ENCODE measurements around the gene GRAPL.
"Not testable (repeated sequence)": the region's sequence is repeated elsewhere in the genome, so short reads cannot be mapped to it uniquely, and the experiment has no call there.

GRAPL gene

DNA sequence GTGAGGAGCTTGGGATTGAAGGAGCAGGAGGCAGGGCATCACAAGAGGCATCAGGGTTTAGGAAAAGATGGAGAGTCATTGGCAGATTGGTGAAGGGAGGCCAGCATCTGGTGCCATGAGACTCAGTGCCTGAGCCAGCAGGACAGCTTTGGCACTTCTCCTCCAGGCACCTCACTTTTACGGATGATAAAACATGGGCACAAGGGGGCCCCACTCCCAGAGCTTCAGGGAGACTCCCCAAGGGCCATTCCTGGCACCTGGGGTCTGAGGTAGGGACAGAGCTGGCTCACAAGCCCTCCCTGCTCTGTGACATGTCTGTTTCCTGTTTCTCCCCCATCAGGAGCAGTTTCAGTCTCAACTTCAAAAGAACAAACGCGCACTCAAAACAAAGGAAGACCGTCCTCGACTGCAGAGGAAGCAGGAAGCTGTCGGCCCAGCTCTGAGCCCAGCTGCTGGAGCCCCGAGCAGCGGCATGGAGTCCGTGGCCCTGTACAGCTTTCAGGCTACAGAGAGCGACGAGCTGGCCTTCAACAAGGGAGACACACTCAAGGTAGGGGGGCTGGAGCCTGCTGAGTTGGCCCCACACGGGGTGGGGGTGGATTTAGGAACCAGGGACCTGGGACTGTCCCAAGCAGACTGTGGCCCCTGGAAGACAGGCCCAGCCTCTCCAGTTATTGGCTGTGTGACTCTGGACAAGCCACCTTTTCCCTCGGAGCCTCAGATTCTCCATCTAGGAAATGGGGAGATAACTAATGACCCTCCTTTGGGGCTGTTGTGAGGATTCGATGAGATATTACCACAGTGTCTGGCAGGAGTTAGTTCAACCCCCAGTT is at the start of gene GRAPL:
GRAPL (plus strand) TSS at position 442 of the 833 bp plus-strand sequence; CDS start at position 473, 31 bp downstream.
- H3K36me3 Mint-ChIP-seq (ENCODE audit: insufficient read depth); H3K27me3 Mint-ChIP-seq; DNase-seq (ENCODE audit: low spot score in 2 of 2); H3K4me1 Mint-ChIP-seq; H3K4me3 Mint-ChIP-seq; H3K9me3 Mint-ChIP-seq; H3K27ac Mint-ChIP-seq (ENCODE audit: low read depth): not testable (repeated sequence)
- peak; percentile 95 for ATAC-seq (replicated peaks; ENCODE audit: extremely low read depth, poor library complexity, severe bottlenecking)

DNA sequence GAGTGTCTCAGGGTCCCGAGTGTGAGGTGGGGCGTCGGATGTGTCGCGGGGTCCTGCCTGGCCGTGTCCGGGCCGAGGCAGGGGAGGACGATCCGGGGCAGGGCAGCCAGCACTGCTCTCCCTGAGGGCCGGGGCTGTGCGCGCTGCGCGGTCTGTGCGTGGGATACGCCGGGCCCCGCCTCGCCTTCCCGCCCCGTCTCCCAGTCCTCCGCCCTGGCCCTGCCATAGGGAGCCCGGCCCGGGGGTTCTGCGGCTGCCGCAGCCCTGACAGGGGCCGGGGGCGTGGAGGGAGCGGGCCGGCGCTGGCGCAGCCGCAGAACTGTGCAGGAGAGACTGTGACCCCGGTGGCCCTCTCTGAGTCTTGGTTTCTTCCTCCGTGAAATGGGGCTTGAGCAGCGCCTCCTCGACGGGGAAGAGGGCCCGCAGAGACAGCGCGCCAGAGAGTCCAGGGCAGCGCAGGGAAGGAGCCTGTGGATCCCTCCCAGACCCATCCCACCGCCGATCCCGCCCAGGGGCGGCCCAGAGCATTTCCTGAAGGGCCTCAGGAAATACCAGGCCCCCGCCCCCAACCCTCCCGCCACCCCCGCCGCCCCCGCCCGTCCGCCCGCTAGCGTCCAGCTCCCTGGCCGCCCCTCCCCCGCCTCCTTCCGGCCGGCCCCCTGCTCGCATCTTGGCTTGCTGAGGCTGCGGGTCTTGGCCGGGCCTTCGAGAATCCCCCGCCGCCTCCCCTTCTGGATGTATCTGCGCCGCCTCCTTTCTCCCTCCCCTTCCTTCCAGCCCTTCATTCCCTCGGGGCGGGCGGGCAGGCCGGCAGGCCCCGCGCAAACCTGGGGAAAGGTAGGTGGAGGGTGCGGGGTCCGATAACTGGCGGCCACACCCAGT is 38.3 kb upstream of the GRAPL start:
- not testable (repeated sequence) for ATAC-seq (replicated peaks; ENCODE audit: extremely low read depth, poor library complexity, severe bottlenecking); H3K4me3 Mint-ChIP-seq; DNase-seq (ENCODE audit: low spot score in 2 of 2); H3K36me3 Mint-ChIP-seq (ENCODE audit: insufficient read depth); H3K27me3 Mint-ChIP-seq; H3K27ac Mint-ChIP-seq (ENCODE audit: low read depth); H3K4me1 Mint-ChIP-seq; H3K9me3 Mint-ChIP-seq

DNA sequence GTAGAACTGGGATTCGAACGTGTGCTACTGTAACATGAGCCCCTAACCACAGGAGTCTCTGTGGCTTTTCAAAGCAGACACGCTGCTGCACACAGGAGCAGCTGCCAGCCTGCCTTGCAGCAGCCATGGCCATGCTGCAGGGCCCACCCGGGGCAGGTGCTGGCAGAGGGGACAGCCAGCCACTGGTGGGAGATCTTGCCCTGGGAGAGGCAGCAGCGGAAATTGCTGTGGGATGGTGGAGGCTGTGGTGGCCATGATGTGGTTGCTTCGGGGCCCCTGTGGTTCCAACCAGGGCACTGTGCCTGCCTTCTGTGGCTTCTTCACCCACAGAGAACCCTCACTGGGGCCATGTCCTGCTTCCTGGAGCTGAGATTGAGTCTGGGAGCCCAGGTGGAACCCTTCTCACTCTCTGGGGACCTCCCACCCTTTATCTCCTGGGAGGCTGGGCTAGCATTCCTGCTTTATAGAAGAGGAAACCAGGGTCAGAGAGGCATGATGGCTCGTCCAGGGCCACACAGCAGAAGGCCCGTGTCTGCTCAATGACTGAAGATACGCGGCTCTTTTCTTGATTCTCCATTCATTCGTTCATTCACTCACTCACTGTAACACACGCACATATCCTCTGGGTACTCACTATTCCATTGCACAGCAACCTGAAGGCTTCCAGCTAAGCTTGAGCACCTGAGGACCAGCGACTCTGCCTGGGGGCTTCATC is 37.2 kb upstream of the GRAPL start:
- peak; percentile 76 for ATAC-seq (replicated peaks; ENCODE audit: extremely low read depth, poor library complexity, severe bottlenecking)
- H3K27me3 Mint-ChIP-seq = not testable (repeated sequence)

DNA sequence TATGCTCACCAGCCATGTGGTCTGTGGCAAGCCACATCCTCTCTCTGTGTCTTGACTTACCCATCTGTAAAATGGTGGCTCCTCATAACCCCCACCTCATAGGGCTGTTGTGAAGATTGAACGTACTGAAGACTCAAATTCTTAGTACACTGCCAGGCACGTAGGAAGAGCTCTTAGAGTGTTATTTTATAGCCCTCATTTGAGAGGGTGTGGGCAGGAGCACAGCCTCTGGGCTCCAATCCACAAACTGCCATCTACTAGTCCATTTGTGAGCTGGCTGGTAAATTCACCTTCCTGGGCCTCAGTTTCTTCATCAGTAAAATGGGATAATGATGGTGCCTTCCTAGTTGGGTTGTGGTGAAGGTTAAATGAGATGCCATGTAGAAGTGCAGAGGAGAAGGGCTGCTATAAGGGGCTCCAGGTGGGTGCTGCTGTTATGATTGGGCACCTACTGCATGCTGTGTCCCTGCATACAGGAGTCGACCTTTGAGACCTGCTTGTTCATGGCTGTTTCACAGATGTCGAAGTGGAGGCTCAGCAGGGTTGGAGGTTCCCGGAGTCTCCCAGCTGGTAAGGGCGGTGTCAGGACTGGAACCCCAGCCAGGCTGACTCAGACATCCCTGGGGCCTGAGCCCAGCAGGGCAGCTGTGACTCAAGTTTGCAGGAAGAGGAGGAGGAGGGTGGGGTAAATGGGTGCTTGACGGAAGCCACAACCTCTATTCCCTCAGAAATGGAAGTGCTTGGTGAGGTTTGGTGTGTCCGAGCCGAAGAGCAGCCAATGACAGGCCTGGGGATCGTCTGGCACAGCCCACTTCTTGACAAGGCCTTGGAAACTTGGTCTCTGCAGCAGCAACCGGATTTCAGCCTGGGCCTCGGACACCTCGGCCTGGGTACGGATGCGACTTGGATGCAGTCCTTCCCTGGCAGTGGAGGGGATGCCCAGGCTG is 34.4 kb upstream of the GRAPL start:
- H3K27me3 Mint-ChIP-seq; DNase-seq (ENCODE audit: low spot score in 2 of 2); H3K4me3 Mint-ChIP-seq: not testable (repeated sequence)

More for the DNA sequence above, 37.2 kb upstream of the GRAPL start:
- not testable (repeated sequence) for H3K27ac Mint-ChIP-seq (ENCODE audit: low read depth); DNase-seq (ENCODE audit: low spot score in 2 of 2); H3K4me1 Mint-ChIP-seq; H3K9me3 Mint-ChIP-seq; H3K36me3 Mint-ChIP-seq (ENCODE audit: insufficient read depth); H3K4me3 Mint-ChIP-seq

DNA sequence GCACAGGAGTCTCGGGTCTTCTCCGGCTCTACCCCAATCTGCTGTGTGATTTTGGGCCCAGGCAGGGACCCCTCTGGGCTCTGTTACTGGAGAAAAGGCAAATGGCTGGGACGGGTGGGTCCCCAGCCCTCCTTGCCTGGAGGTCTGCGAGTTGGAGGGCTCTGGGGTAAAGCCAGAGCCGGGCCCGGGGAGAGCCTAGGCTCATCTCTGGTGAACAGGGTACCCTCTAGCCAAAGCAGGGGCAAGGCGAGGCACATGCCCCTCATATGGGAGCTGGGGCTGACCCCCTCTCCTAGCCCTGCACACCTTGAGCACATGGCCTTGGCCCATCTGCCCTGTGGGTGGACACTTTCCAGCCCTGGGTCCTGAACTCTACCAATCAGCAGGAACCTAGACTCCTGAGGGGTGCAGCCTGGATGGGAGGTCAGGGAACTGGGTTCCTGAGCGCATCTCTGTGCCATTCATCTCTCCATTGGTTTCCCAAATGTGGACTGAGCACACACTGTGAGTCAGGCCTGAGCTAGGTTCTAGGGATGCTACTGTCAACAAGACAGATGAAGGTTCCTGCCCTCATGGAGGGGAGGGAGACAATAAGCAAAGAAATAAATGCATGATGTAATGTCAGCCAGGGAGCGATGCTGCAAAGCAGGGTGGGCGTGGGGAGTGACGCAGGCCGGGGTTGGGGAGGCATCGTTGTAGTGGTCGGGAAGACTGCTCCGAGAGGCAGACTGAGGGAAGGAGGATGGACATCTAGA is 33.5 kb upstream of the GRAPL start:
- not testable (repeated sequence) for DNase-seq (ENCODE audit: low spot score in 2 of 2); H3K27ac Mint-ChIP-seq (ENCODE audit: low read depth); H3K4me1 Mint-ChIP-seq; H3K9me3 Mint-ChIP-seq; H3K27me3 Mint-ChIP-seq; H3K36me3 Mint-ChIP-seq (ENCODE audit: insufficient read depth); ATAC-seq (replicated peaks; ENCODE audit: extremely low read depth, poor library complexity, severe bottlenecking); H3K4me3 Mint-ChIP-seq

More for the DNA sequence above, 34.4 kb upstream of the GRAPL start:
- H3K4me1 Mint-ChIP-seq; H3K36me3 Mint-ChIP-seq (ENCODE audit: insufficient read depth); H3K27ac Mint-ChIP-seq (ENCODE audit: low read depth); ATAC-seq (replicated peaks; ENCODE audit: extremely low read depth, poor library complexity, severe bottlenecking); H3K9me3 Mint-ChIP-seq: not testable (repeated sequence)

DNA sequence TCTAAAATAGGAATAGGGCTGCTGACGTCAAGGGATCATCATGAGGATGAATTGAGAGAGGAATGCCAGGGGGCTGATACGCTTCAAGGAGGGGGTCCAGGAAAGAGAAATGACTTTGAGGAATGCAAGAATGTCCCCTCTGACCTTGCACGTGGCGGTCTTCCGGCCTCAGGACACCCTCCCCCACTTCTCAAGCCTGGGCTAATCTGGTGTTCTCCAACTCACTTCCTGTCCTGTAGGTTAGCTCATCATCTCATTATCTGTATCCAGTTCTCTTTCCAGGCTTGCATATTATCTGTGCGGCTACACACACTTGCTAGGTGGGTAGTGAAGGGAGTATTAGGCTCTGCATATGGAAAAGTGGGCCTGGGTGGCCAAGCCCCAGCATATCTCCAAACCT is 18.9 kb upstream of the GRAPL start:
- not testable (repeated sequence) for H3K27ac Mint-ChIP-seq (ENCODE audit: low read depth); ATAC-seq (replicated peaks; ENCODE audit: extremely low read depth, poor library complexity, severe bottlenecking); H3K9me3 Mint-ChIP-seq; H3K4me3 Mint-ChIP-seq; H3K4me1 Mint-ChIP-seq; H3K27me3 Mint-ChIP-seq; H3K36me3 Mint-ChIP-seq (ENCODE audit: insufficient read depth); DNase-seq (ENCODE audit: low spot score in 2 of 2)

DNA sequence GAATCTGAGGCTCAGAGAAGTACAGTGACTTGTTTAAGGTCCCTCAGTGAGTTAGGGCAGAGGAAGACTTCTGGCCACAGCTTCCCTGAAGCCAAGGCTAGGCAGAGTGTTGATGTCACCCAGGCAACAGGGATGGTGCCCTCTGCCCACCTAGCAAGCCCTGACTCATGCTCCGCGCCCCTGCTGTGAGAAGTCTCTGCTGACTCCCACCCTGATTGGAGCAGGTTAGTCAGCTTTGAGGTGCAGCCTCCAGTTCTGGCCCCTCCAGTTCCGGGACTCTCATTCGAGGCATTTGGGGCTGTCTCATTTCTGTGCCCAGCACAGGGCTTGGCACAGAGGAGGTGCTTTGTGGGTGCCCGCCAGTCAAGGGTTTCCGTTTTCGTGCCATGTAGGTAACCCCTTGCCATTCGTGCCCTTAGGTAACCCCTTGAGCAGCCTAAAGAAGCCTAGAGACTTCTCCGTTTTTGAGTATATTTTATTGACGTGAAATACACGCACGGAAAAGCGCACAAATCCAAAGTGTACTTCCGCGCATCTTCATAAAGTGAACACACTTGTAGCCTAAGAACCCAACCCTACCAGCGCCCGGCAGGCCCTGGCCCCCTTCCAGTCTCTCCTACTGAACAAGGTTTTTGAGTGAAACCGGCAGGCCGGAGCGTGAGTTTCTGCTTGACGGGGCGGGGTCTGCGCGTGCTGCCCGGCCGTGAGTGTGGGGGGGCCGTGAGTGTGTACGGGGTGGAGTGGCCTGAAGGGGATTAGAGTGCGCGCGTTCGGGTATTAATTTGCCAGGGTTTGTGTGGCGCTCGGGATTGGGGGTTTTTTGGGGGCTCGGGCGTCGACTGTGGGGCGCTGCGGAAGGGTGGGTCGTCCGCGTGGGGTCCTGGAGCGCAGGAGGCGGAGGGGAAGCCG is 16.9 kb upstream of the GRAPL start:
- ATAC-seq (replicated peaks; ENCODE audit: extremely low read depth, poor library complexity, severe bottlenecking) = peak; percentile 84
- H3K36me3 Mint-ChIP-seq (ENCODE audit: insufficient read depth); H3K4me3 Mint-ChIP-seq; H3K27me3 Mint-ChIP-seq; H3K4me1 Mint-ChIP-seq; H3K27ac Mint-ChIP-seq (ENCODE audit: low read depth); H3K9me3 Mint-ChIP-seq; DNase-seq (ENCODE audit: low spot score in 2 of 2): not testable (repeated sequence)

DNA sequence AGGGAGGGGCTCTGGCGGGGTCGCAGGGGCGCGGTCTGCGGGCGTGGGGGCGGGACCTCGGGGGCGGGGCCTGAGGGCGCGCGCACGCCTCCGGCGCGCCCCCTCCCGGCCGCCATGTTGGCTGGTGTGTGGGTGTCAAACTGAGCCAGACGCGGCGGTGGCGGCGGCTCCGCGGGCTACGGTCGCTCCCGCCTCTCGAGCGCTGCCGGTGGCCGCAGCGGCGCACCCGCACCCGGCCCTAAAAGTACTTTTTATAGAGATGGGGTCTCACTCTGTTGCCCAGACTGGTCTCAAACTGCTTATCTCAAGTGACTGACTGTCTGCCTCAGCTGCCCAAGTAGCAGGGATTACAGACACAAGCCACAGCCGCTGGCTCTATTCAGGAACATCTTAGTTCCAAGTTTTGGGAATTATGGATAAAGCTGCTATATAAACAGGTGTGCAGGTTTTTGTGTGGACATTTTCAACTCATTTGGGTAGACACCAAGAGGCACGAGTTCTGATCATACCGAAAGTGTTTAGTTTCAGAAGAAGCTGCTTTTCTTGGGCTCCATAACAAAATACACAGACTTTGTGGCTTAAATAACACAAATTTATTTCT is 16.2 kb upstream of the GRAPL start:
- not testable (repeated sequence) for H3K9me3 Mint-ChIP-seq; H3K27ac Mint-ChIP-seq (ENCODE audit: low read depth); H3K27me3 Mint-ChIP-seq; H3K4me1 Mint-ChIP-seq; H3K36me3 Mint-ChIP-seq (ENCODE audit: insufficient read depth)
- ATAC-seq (replicated peaks; ENCODE audit: extremely low read depth, poor library complexity, severe bottlenecking) (peak; percentile 55), DNase-seq (ENCODE audit: low spot score in 2 of 2) (peak; percentile 38 to 57)
- H3K4me3 Mint-ChIP-seq = peak overlapping the region; percentile 52

DNA sequence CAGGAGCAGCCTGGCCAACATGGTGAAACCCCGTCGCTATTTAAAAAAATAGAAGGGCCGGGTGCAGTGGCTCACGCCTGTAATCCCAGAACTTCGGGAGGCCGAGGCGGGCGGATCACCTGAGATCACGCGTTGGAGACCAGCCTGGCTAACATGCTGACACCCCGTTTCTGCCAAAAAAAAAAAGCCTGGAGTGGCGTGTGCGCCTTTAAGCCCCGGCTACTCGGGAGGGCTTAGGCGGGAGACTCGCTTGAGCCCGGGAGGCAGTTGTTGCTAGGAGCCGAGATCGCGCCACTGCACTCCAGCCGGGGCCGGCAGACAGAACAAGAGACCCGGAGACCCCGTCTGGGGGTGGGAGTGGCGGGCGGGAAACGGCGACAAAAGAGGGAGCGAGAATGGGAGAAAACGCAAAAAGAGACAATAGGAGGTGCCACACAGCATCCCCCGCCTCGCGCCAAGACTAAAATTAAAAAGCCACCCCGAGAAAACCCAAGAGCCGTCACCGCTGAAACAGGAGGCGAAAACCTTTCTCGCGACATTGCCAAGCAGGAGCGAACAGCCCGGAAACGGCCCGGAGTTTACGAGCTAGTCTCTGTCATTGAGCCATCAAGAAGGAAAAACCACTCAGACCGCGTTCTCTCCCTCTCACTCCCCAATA is 15.5 kb upstream of the GRAPL start:
- not testable (repeated sequence) for H3K27me3 Mint-ChIP-seq; ATAC-seq (replicated peaks; ENCODE audit: extremely low read depth, poor library complexity, severe bottlenecking); H3K36me3 Mint-ChIP-seq (ENCODE audit: insufficient read depth); H3K9me3 Mint-ChIP-seq; H3K4me1 Mint-ChIP-seq
- DNase-seq (ENCODE audit: low spot score in 2 of 2) = peak; percentile 48 to 86
- Mint-ChIP-seq H3K27ac (ENCODE audit: low read depth) (peak overlapping the region; percentile 68), H3K4me3 (peak overlapping the region; percentile 52)

DNA sequence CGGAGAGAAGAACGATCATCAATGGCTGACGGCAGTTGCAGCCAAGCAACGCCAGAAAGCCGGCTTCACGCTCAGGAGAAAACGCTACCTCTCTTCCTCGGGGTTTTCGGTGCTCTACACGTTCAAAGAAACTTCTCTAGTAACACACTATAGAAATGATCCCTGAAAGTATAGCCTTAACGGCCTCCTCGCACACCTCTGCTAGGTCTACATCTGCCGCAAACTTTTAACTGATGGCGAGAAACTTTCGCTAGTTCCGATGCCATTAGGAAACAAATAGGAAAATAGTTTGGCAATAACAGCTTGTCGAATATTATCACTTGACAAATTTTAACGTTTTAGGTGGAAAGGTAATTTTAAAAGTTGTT is 14.9 kb upstream of the GRAPL start:
- H3K4me3 Mint-ChIP-seq = peak overlapping the region; percentile 52
- H3K9me3 Mint-ChIP-seq; H3K4me1 Mint-ChIP-seq; ATAC-seq (replicated peaks; ENCODE audit: extremely low read depth, poor library complexity, severe bottlenecking); DNase-seq (ENCODE audit: low spot score in 2 of 2); H3K36me3 Mint-ChIP-seq (ENCODE audit: insufficient read depth); H3K27me3 Mint-ChIP-seq: not testable (repeated sequence)
- H3K27ac Mint-ChIP-seq (ENCODE audit: low read depth) = peak overlapping the region; percentile 68

All from central memory CD8-positive, alpha-beta T cell (primary cell).